HG02623 (cell line): ENCODE measurements around the gene CCDC9.
A peak's percentile ranks its signal among the peaks of the same experiment; 100 is the strongest.
"Not testable (repeated sequence)": the region's sequence is repeated elsewhere in the genome, so short reads cannot be mapped to it uniquely, and the experiment has no call there.

Experiments
- ATAC-seq: cut with Tn5 transposase; IDR thresholded peaks from one replicate; pipeline ENCODE4 v1.9.1; 2021; ENCODE audit warnings: moderate library complexity; ENCODE audit not compliant: unreplicated experiment

Gene CCDC9

GRCh38 chr19:47231215-47232054 lies 24.9 kb upstream of the CCDC9 start:
- peak; percentile 30 for ATAC-seq

DNA sequence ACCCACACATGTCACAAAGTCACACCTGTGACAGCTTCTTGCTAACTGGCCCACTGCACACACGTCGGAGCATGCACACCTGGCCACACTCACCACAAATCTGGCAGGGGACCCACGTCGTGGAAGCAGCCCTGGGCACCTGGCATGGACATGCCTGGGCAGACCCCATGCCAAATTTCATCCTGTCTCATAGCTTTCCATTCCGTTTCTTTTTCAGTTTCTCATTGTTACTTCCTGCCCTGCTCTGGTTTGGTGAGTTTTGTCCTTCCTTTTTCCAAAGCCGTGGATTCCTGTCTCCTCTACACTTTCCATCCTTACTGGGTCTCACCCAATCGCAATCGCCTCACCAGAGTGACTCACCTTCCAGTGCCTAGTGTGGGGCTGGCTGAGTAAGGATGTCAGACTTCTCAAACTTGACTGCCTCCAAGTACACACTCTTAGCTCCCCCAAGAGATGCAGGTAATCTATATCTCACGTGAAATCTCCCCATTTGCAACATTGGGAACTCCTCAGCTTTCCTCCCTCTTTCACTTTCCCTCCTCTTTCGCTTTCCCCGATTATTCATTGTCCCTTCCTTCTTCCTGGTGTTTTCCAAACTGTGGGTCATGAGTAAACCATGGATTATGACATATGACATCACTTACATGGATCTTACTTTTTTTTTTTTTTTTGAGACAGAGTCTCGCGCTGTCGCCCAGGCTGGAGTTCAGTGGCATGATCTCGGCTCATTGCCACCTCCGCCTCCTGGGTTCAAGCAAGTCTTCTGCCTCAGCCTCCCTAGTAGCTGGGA lies 23.7 kb upstream of the CCDC9 start:
- ATAC-seq: no peak

GRCh38 chr19:47236072-47236675 lies 20.2 kb upstream of the CCDC9 start:
- no peak for ATAC-seq

DNA sequence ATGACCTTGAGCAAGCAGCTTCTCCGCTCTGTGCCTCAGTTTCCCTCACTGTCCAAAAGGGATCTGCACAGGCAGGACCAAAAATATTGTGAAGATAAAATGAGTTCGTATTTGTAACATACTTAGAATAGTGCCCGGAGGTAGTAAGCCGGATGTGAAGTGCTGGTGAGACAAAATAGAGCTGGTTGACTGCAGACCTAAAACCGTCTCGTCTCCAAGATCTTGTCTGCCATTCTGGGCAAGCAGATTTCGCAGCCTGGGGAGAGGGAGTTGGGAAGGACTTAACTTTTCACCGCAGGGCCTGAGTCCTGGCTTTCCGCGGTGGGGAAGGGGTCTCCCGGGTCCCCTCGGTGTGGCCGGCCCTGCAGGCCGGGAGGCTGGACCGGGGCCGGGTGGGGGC lies 17.2 kb upstream of the CCDC9 start:
- ATAC-seq: no peak

DNA sequence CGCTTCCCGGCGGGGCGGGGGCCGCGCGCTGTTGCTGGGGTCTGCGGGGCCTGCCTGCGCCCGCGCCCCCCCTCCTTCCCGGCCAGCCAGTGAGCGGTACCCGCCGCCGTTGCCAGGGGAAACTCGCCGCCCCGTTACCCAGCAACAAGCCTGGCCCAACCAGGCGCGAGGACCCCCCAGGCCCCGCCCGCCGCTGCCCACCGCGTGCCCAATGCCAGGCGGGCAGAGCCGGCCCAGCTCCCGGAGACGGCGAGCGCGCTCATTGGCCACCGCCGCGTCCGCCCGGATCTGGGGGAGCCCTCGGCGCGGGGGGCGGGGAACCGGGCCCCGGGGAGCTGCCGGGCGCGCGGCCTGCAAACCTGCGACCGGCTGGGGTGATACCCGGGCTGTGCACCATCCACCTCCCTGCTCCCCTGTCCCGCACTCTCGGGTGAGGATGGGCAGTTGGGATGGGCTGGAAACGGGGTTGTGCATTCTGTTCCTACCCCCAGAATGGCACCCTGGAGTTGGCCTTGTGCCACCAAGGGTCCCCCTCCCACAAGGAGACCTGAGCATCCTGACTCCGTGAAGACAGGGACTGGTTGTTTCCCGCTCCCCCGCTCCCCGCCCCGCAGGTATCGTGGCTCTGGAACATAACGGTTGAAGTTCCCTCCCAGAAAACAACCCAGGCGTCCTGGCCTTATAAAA lies 16.6 kb upstream of the CCDC9 start:
- no peak for ATAC-seq

DNA sequence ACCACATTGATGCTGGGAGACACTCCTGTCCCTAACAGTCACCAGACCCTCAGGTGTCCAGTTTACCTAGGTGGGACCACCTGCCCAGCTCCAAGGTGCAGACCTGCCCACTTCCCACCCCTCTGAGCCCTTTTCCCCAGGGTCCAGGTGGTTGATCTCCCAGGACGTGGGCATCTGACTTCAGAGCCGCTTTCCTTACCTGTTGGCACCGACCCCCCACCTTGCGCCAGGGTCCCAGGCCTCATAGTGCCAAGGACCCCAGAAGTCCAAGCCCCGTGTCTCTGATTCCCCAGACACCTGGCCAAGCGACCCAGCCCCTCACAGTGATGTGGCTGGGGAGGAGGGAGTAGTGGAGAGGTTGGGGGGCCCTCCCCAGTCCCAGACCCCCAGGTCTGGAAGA lies 15.8 kb upstream of the CCDC9 start:
- ATAC-seq: no peak

GRCh38 chr19:47240996-47241918 lies 15.1 kb upstream of the CCDC9 start:
- no peak for ATAC-seq

DNA sequence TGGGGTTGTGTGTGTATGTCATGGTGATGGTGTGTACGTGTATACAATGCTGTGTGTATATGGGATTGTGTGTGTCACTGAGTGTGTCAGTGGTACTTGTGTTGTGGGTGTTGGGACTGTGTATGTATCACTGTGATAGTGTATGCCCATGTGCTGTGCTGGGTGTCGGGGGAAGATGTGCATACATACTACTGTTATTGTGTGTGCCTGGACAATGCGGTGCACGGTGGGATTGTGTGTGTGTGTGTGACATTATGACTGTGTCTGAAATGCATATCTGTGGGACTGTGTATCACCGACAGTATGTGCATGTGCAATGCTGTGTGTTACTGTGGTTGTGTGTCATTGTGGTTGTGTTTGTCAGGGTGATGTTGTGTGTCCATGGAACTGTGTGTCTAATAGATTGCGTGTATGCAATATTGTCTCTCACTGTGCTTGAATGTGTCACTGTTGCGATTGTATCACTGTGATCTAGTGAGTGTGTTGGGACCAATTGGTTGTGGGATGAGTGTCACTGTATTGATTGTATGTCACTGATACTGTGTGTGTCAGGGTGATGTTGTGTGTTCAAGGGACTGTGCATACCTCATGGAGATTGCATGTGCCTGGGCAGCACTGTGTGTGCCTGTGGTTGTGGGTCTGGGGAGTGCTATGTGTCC lies 14.3 kb upstream of the CCDC9 start:
- ATAC-seq: no peak

- no peak for ATAC-seq
Observed at GRCh38 chr19:47243364-47243775, 13.0 kb upstream of the CCDC9 start.

DNA sequence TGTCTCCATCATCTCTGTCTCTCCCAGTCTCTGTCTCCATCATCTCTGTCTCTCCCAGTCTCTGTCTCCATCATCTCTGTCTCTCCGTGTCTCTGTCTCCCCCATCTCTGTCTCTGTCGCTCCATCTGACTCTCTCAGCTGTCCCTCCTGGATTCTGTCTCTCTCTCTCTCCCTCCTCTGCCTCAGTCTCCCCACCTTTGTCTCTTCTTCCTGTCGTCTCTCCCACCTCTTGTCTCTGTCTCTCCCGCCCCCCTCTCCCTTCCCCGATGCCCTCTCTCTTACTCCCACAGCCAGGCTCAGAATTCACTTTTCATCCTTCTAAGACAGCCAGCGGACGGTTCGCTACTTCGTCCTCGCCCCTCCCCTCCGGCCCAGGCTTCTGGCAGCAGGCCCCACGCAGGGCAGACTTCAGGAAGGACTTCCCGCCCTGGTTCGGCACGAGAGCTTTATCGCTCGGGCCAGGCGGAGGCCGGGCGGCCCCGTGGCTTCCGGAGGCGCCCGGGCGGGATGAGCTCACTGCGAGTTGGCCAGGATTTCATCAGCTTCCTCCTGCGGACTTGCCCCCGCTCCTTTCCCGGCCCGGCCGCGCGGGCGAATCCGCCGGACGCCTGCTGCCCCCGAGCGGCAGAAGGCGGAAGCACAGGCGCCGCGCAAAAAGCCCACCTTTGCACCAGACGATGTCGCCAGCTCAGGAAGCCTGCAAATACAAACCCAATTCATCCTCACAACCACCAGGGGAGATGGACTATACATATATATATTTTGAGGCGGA lies 12.4 kb upstream of the CCDC9 start:
- peak; percentile 56 for ATAC-seq

DNA sequence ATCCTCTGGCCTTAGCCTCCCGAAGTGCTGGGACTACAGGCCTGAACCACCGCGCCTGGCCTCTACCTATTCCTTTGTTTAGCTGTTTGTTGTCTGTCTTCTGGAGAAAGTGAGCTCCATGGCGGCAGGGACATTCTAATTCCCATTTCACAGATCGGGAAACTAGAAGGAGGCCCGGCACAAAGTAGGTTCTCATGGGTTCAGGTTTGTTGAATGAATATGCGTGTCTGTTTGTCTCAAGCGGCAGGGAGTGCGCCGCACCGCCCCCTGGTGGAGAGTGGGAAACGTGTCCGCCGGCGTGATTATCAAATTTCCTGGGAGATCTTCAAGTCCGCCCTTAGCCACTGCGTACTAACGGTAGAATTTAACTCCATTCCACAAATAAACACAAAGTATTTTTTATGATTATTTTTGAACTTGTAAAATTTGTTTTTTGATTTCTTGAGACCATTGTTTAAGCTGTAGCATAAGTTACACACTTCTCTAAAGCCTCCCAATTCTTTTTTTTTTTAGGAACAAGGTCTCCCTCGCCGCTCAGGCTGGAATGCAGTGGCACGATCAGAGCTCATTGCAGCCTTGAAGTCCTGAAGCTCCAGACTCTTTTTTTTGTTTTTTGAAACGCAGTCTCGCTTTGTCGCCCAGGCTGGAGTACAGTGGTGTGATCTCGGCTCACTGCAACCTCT lies 8.9 kb upstream of the CCDC9 start:
- no peak for ATAC-seq

- not testable (repeated sequence) for ATAC-seq
Observed at GRCh38 chr19:47253016-47253415, 3.3 kb upstream of the CCDC9 start.

DNA sequence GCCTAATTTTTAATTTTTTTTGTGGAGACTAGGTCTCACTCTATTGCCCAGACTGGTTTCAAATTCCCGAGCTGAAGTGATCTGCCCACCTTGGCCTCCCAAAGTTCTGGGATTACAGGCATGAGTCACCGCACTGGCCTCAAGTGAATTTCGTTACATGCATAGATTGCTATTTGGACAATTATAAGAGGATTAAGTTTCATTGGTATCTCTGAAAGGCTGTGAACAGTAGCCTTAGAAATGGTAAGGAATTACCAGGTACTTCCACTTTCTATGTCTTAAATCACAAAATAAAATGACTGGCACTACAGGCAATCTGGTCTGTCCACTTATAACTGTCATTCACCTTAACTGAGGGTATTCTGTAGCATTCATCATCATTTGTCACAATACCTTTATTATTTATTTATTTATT lies 2.9 kb upstream of the CCDC9 start:
- no peak for ATAC-seq

GRCh38 chr19:47253970-47254369 lies 2.4 kb upstream of the CCDC9 start:
- ATAC-seq: no peak

DNA sequence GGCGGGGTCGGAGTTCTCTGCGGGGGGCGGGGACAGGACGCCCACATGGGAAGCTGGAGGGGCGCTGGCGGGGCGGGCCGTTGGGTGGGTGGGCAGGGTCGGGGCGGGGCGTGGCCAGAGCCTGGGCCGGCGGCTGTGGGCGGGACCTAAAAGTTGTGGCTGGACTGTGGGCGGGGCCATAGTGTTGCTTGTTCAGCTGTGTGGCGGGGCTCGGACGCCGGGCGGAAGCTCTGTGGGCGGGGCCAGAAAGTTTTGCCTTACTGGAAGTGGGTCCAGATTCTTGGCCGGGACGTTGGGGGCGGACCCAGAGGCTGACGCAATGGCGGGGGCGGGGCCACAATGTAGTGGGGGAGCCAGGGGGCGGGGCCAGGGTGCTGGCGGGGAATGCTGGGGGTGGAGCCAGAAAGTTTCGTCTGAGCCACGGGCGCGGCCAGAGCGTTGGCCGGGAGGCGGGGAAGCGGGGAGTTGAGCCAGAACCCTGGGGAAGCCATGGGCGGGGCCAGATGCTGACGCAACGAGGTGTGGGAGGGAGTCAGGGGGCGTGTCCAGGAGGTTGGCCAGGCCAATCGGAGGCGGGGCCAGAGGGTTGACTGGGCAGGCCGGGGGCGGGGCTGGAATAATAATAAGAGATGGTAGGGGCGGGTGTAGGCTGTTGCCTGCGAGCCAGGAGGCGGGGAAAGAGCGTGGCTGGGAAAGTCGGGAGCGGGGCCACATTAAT lies 527 bp downstream of the CCDC9 start:
- peak; percentile 64 for ATAC-seq

DNA sequence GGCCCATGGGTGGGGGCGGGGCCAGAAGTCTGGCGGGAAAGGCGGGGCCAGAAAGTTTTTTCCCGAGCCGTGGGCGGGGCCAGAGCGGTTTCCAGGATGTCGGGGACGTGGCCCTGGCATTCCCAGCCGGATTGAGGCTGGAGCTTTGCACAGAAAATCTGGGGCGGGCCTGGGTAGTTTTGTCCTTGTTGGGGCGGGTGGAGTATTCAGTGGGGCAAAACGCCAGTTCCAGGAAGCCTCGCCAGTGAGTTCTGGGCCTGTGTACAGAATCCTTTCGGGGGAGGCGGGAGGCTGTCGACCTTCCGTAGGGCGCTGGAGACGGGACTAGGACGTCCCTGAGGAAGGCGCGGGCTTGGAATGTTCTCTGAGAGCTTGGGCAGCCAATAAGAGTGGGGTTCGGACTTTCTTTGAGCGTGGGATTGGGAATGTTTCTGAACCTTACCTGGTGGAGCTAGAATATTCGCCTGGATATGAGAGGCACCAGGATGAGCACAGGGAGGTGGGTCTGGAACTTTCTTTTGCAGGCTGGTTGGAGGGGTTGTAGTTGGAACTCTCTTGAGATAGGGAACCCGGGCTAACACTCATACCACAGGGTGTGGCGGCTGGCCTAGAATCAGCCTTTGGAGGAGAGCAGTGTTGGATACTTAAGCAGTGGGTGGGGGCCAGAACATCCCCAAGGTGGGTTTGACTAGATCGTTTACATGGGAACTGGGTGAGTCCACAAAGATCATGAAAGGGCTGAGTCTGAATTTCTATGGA lies 1.3 kb downstream of the CCDC9 start:
- ATAC-seq: no peak

DNA sequence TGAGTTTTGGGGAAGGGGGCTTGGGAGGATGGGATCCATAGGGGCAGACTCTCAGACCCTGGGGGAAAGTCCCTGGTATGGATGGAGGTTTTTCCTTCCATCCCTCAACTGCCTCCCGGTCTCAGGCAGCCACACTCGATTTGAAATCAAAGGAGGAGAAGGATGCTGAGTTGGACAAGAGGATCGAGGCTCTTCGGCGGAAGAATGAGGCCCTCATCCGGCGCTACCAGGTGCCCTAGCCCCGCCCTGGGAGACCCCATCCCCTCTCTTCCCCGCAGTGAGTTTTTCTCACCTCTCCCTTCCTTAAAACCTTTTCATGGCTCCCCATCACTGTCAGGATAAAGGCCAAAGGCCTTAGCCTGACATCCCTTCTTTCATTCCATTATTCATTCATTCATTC lies 2.1 kb downstream of the CCDC9 start:
- ATAC-seq: no peak
